Lower leg skin (tissue), 3 donors: ENCODE data around the gene TFG.

Source experiments
- POLR2A ChIP-seq, 2 donors: fragments of 450-650 bp; IDR thresholded peaks; one replicate each; pipeline ENCODE4 v1.6.1; 2016 to 2017; ENCODE audit warnings: antibody characterized with exemption in 2 of 2, mild to moderate bottlenecking in 1 of 2, moderate library complexity in 1 of 2
- TF ChIP-seq, protein P1 (sequence below), 3 donors: fragments of 450-650 bp; IDR thresholded peaks; one replicate each; pipeline ENCODE4 v1.5.1; 2016; ENCODE audit warnings: antibody characterized with exemption in 3 of 3, mild to moderate bottlenecking in 3 of 3, moderate library complexity in 2 of 3

DNA sequence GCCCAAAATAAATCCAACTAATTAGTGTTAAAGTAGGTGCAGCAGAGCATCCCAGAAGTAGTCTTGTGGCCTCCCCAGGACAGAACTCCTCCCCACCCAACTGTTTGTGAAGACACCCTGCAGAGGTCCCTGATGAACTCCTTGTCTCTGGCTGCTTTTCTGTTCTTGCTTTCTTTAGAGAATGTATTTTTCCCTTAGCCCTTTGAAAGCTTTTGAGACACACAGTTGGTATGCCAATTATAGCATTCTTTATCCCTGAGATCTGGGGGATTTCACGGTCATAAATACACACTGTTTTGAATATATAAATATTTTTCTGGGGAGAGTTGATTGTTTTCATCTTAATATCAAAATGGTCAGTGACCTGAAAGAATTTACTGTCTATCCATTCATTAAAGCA, 9.8 kb downstream of the TFG start:
- TF ChIP-seq POLR2A (IDR thresholded peaks at IDR 0.05): no peak
- TF ChIP-seq, protein P1, sequence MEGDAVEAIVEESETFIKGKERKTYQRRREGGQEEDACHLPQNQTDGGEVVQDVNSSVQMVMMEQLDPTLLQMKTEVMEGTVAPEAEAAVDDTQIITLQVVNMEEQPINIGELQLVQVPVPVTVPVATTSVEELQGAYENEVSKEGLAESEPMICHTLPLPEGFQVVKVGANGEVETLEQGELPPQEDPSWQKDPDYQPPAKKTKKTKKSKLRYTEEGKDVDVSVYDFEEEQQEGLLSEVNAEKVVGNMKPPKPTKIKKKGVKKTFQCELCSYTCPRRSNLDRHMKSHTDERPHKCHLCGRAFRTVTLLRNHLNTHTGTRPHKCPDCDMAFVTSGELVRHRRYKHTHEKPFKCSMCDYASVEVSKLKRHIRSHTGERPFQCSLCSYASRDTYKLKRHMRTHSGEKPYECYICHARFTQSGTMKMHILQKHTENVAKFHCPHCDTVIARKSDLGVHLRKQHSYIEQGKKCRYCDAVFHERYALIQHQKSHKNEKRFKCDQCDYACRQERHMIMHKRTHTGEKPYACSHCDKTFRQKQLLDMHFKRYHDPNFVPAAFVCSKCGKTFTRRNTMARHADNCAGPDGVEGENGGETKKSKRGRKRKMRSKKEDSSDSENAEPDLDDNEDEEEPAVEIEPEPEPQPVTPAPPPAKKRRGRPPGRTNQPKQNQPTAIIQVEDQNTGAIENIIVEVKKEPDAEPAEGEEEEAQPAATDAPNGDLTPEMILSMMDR (IDR thresholded peaks at IDR 0.05): no peak
